HG02759 (cell line): ENCODE results near the gene TRMT2A.

Experiments
- ATAC-seq: cut with Tn5 transposase; IDR thresholded peaks from one replicate; pipeline ENCODE4 v1.9.1; 2021; ENCODE audit warnings: mild to moderate bottlenecking, moderate library complexity; ENCODE audit not compliant: unreplicated experiment

The TRMT2A gene

GRCh38 chr22:20107951-20108756, 8.9 kb downstream of the TRMT2A start:
- ATAC-seq = no peak

- ATAC-seq = no peak
These were observed 9.5 kb downstream of the TRMT2A start for GRCh38 chr22:20107471-20107901.

GRCh38 chr22:20106849-20107237, 10.2 kb downstream of the TRMT2A start:
- no peak for ATAC-seq

- no peak for ATAC-seq
These were observed 10.7 kb downstream of the TRMT2A start for GRCh38 chr22:20106205-20106848.

- no peak for ATAC-seq
These were observed 11.4 kb downstream of the TRMT2A start for GRCh38 chr22:20105456-20106204.

GRCh38 chr22:20102203-20102780, 14.7 kb downstream of the TRMT2A start:
- no peak for ATAC-seq

GRCh38 chr22:20101638-20102037, 15.4 kb downstream of the TRMT2A start:
- ATAC-seq = no peak

- no peak for ATAC-seq
These were observed 17.8 kb downstream of the TRMT2A start for GRCh38 chr22:20099099-20099711.

GRCh38 chr22:20096574-20097420, 20.2 kb downstream of the TRMT2A start:
- ATAC-seq = no peak

- no peak for ATAC-seq
These were observed 21.5 kb downstream of the TRMT2A start for GRCh38 chr22:20095521-20095920.

- no peak for ATAC-seq
These were observed 22.7 kb downstream of the TRMT2A start for GRCh38 chr22:20094197-20094807.

GRCh38 chr22:20093418-20094196, 23.4 kb downstream of the TRMT2A start:
- no peak for ATAC-seq

GRCh38 chr22:20092477-20092854, 24.6 kb downstream of the TRMT2A start:
- ATAC-seq = no peak

- ATAC-seq = no peak
These were observed 25.1 kb downstream of the TRMT2A start for GRCh38 chr22:20091690-20092476.

- ATAC-seq = no peak
These were observed 26.2 kb downstream of the TRMT2A start for GRCh38 chr22:20090730-20091240.

GRCh38 chr22:20089977-20090729, 26.9 kb downstream of the TRMT2A start:
- ATAC-seq = no peak
